A549 (cell line): ENCODE measurements around the gene KCNE4. TPM values are rescaled to one million over a fixed set of nuclear protein-coding genes. Genes with fewer than 3 reads are reported as not detected.

ENCODE experiments used
- ATAC-seq, 2 experiments: fragments of 200-7000 bp in 1 of 2; fragments of >200 bp in 1 of 2; cut with Nextera tagmentation in 1 of 2; cut with Tn5 transposase in 1 of 2; 3 replicates each; pipeline versions ENCODE4 v1.8.0 to v1.9.1; 2018 to 2020; ENCODE audit warnings: mild to moderate bottlenecking in 1 of 2, moderate library complexity in 1 of 2
- CTCF ChIA-PET: fragments of 300-600 bp; sonication (Branson Sonifier 250); formaldehyde crosslinking; extraction: SDS; loops from one replicate; lab custom pipeline; 2021; ENCODE audit warnings: antibody characterized with exemption, inconsistent platforms; lab: Yijun Ruan, JAX
- POLR2A ChIA-PET: fragments of 350-600 bp; formaldehyde crosslinking; extraction: SDS; loops from one replicate; lab custom pipeline; 2021; ENCODE audit warnings: antibody characterized with exemption, inconsistent platforms; lab: Yijun Ruan, JAX
- DNase-seq, 2 experiments: peaks; one replicate each; pipeline versions ENCODE4 v3.0.0 to v3.0.0-alpha.2; 2011 to 2016; ENCODE audit warnings: low read depth in 1 of 2, low spot score in 1 of 2
- FAIRE-seq: peaks from 2 replicates; lab custom pipeline; 2011; peaks lifted over from hg19 to GRCh38; lab: Jason Lieb, UNC
- H3K27ac ChIP-seq, 2 experiments: fragments of >200 bp; sonication (Bioruptor Twin); formaldehyde crosslinking; 3 replicates each; pipeline ENCODE4 v1.5.1; 2016 to 2017
- H3K4me1 ChIP-seq: fragments of >200 bp; sonication (Bioruptor Twin); formaldehyde crosslinking; 3 replicates; pipeline ENCODE4 v1.6.1; 2016
- H3K4me2 ChIP-seq: fragments of >200 bp; sonication (Bioruptor Twin); formaldehyde crosslinking; 3 replicates; pipeline ENCODE4 v1.6.1; 2016
- H3K4me3 ChIP-seq: fragments of >200 bp; sonication (Bioruptor Twin); formaldehyde crosslinking; 3 replicates; pipeline ENCODE4 v1.5.1; 2016
- H3K9me3 ChIP-seq: fragments of >200 bp; sonication (Bioruptor Twin); formaldehyde crosslinking; 3 replicates; pipeline ENCODE4 v1.6.1; 2016
- CEBPB ChIP-seq, 2 experiments: fragments of >200 bp in 1 of 2; sonication (Bioruptor Twin) in 1 of 2; formaldehyde crosslinking in 1 of 2; IDR thresholded peaks; 2 replicates each; pipeline ENCODE4 v1.6.1; 2012 to 2016
- CHD4 ChIP-seq: fragments of 200-600 bp; sonication (generic); IDR thresholded peaks from 2 replicates; pipeline ENCODE4 v1.6.1; 2016; ENCODE audit warnings: antibody characterized with exemption, mild to moderate bottlenecking, borderline replicate concordance
- EP300 ChIP-seq, 2 experiments: fragments of >200 bp; sonication (Bioruptor Twin); formaldehyde crosslinking; IDR thresholded peaks; 2 replicates in 1 of 2; 3 replicates in 1 of 2; pipeline ENCODE4 v1.6.1; 2016 to 2017
- FOSB ChIP-seq: fragments of 250-450 bp; sonication (Bioruptor Pico); IDR thresholded peaks from 2 replicates; pipeline ENCODE4 v1.5.0; 2020; ENCODE audit warnings: mild to moderate bottlenecking, moderate library complexity
- FOXS1 ChIP-seq: fragments of 250-450 bp; sonication (Bioruptor Pico); IDR thresholded peaks from 2 replicates; pipeline ENCODE4 v1.5.0; 2020; ENCODE audit warnings: mild to moderate bottlenecking, moderate library complexity
- GATA3 ChIP-seq: IDR thresholded peaks from 2 replicates; pipeline ENCODE4 v1.6.1; 2012; ENCODE audit warnings: borderline replicate concordance
- HDAC2 ChIP-seq: fragments of 200-600 bp; sonication (generic); IDR thresholded peaks from 2 replicates; pipeline ENCODE4 v1.6.1; 2016
- KDM5A ChIP-seq: fragments of 200-600 bp; sonication (generic); IDR thresholded peaks from 2 replicates; pipeline ENCODE4 v1.6.1; 2016; ENCODE audit warnings: antibody characterized with exemption, mild to moderate bottlenecking
- NFE2L2 ChIP-seq: fragments of 150-350 bp; conservative IDR thresholded peaks from 2 replicates; pipeline ENCODE4 v1.6.1; 2014; ENCODE audit warnings: low read length
- POLR2A ChIP-seq: IDR thresholded peaks from 2 replicates; pipeline ENCODE4 v1.6.1; 2012; ENCODE audit warnings: mild to moderate bottlenecking, low read length
- POLR2AphosphoS2 ChIP-seq: conservative IDR thresholded peaks from 2 replicates; pipeline ENCODE4 v1.6.1; 2012; ENCODE audit warnings: low read length, improper control_type of control experiment, inconsistent platforms
- RNF2 ChIP-seq: fragments of 200-600 bp; sonication (generic); IDR thresholded peaks from 2 replicates; pipeline ENCODE4 v1.6.1; 2016; ENCODE audit warnings: low read depth, mild to moderate bottlenecking, antibody characterized with exemption, moderate library complexity, borderline replicate concordance
- ZC3H11A ChIP-seq: fragments of 450-650 bp; IDR thresholded peaks from 2 replicates; pipeline ENCODE4 v1.6.1; 2014; ENCODE audit warnings: antibody characterized with exemption, mild to moderate bottlenecking
- ZNF302 ChIP-seq: fragments of 250-450 bp; sonication (Bioruptor Pico); IDR thresholded peaks from 2 replicates; pipeline ENCODE4 v1.9.0; 2021; ENCODE audit warnings: inconsistent platforms, mild to moderate bottlenecking, moderate library complexity
- WGBS: methylation state at CpG from one replicate; pipeline ENCODE4 v1.1.6; 2017; ENCODE audit errors: missing lambda C conversion rate; 5-methylcytosine and 5-hydroxymethylcytosine counted together
- polyA plus RNA-seq, 4 experiments: library from polyadenylated mRNA; depleted of rRNA in 3 of 4; stranded (reverse); fragments of >200 nt; fragmentation: RNase III in 1 of 4; extraction: RNeasy Plus Mini Kit Qiagen cat#74134 plus additional on column Dnase treatment in 1 of 4; gene quantifications; 2 replicates in 3 of 4; 3 replicates in 1 of 4; pipeline ENCODE4 v1.2.3, GENCODE V29; 2011 to 2017
- TF ChIP-seq, protein P1 (sequence below): fragments of 250-450 bp; sonication (Bioruptor Pico); IDR thresholded peaks from 2 replicates; pipeline ENCODE4 v1.5.0; 2020; ENCODE audit warnings: low read depth, mild to moderate bottlenecking, moderate library complexity
- TF ChIP-seq, protein P2 (sequence below): fragments of 200-600 bp; sonication (generic); IDR thresholded peaks from 2 replicates; pipeline ENCODE4 v1.6.1; 2016; ENCODE audit warnings: antibody characterized with exemption, mild to moderate bottlenecking, moderate library complexity
- TF ChIP-seq, protein P3 (sequence below): fragments of >200 bp; sonication (Bioruptor Twin); formaldehyde crosslinking; IDR thresholded peaks from 3 replicates; pipeline ENCODE4 v1.5.1; 2016

KCNE4 gene
- polyA plus RNA-seq, 2 of the 4 experiments (the other 2 are of a cell fraction), result 1.4 to 3.6 TPM

DNA sequence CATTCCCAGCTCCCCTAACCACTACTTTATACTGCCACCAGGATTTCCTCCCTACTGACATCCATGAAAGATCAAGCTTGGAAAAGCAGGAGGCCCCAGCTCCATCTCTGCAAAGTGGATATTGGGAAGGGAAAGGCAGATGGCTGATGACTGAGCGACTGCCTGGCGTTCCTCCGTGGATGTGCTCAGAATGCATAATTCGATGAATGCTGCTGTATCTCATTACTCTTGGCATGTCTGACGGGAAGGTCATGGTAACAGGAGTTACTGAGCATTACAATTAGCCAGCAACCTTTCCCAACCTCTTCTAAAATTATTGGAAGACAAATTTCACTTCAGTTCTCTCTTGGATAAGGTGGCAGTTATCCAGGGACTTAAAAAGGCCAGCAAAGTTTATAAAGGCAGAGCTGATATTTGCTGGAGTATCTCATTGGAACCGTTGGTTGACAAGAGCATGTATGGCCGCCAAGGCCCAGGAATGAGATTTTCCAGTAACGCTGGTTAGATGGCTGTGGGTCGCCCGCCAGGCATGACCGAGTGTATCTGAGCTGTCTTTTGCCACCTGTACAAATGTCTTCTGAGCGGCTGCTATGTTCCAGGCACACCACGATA is 34.5 kb downstream of the KCNE4 start (continued):
- TF ChIP-seq, protein P1, sequence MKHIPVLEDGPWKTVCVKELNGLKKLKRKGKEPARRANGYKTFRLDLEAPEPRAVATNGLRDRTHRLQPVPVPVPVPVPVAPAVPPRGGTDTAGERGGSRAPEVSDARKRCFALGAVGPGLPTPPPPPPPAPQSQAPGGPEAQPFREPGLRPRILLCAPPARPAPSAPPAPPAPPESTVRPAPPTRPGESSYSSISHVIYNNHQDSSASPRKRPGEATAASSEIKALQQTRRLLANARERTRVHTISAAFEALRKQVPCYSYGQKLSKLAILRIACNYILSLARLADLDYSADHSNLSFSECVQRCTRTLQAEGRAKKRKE, result no peak

DNA sequence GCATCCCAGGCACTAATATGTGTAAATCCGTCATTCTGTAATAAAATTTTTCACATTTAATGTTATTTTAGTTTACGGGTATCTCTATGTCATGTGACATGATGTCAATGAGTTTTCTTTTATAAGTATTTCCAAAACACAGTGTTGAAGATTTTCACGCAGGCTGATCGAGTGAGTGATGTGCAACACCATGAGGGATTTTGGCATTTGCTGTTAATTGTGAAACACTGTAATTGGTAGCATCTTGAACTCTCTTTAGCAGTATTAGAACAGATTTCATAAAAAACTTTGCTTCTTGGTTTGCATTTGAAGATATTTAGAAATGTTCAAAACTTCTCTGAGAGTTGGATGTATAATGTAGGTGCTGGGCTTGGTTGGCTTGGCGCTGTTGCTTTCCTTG is 35.5 kb downstream of the KCNE4 start:
- POLR2A ChIA-PET, result no interaction called here
- H3K4me3 ChIP-seq, result no peak overlapping the region
- CTCF ChIA-PET, result interaction anchor here (1.7 kb wide), 1 partner anchor 13 kb away, joined by 7 read pairs; no protein-coding TSS in a partner anchor
- FAIRE-seq (no peak), DNase-seq (no peak)
- H3K4me2 ChIP-seq, result no peak overlapping the region
- no peaks in the 10 kb centered on the region for H3K4me1 ChIP-seq
- TF ChIP-seq CHD4 (no peak), CEBPB (IDR thresholded peaks at IDR 0.05) (no peak), KDM5A (no peak), GATA3 (no peak)
- TF ChIP-seq, protein P2, sequence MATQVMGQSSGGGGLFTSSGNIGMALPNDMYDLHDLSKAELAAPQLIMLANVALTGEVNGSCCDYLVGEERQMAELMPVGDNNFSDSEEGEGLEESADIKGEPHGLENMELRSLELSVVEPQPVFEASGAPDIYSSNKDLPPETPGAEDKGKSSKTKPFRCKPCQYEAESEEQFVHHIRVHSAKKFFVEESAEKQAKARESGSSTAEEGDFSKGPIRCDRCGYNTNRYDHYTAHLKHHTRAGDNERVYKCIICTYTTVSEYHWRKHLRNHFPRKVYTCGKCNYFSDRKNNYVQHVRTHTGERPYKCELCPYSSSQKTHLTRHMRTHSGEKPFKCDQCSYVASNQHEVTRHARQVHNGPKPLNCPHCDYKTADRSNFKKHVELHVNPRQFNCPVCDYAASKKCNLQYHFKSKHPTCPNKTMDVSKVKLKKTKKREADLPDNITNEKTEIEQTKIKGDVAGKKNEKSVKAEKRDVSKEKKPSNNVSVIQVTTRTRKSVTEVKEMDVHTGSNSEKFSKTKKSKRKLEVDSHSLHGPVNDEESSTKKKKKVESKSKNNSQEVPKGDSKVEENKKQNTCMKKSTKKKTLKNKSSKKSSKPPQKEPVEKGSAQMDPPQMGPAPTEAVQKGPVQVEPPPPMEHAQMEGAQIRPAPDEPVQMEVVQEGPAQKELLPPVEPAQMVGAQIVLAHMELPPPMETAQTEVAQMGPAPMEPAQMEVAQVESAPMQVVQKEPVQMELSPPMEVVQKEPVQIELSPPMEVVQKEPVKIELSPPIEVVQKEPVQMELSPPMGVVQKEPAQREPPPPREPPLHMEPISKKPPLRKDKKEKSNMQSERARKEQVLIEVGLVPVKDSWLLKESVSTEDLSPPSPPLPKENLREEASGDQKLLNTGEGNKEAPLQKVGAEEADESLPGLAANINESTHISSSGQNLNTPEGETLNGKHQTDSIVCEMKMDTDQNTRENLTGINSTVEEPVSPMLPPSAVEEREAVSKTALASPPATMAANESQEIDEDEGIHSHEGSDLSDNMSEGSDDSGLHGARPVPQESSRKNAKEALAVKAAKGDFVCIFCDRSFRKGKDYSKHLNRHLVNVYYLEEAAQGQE, result no peak
- TF ChIP-seq, protein P3, sequence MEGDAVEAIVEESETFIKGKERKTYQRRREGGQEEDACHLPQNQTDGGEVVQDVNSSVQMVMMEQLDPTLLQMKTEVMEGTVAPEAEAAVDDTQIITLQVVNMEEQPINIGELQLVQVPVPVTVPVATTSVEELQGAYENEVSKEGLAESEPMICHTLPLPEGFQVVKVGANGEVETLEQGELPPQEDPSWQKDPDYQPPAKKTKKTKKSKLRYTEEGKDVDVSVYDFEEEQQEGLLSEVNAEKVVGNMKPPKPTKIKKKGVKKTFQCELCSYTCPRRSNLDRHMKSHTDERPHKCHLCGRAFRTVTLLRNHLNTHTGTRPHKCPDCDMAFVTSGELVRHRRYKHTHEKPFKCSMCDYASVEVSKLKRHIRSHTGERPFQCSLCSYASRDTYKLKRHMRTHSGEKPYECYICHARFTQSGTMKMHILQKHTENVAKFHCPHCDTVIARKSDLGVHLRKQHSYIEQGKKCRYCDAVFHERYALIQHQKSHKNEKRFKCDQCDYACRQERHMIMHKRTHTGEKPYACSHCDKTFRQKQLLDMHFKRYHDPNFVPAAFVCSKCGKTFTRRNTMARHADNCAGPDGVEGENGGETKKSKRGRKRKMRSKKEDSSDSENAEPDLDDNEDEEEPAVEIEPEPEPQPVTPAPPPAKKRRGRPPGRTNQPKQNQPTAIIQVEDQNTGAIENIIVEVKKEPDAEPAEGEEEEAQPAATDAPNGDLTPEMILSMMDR, result no peak
- TF ChIP-seq, all 56 proteins: peak for 0
- Histone ChIP-seq H3K27ac (no peak overlapping the region), H3K9me3 (no peaks in the 10 kb centered on the region)
- ATAC-seq, result no peak
- WGBS, result 89% methylated on average over 5 of the region's 5 CpGs

DNA sequence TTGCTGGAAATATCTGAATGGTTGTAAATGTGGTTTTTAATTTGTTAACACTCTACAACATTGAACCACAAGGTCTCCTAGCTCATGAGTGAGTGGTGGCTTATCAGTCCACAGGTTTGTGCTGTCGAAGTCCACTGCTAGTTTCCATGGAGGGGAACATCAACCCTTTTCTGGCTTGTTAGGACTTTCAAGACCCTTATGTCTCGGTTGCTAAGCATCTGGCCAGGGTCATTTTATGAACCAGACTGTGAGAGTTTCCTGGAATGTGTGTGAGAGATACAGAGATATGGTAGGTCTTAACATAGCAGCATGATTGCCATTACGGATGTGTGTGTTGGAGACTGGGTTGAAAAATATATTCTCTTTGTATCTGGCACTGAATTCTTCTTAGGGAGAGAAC is 36.9 kb downstream of the KCNE4 start:
- H3K4me3 ChIP-seq, result no peak overlapping the region
- no peaks in the 10 kb centered on the region for H3K4me1 ChIP-seq
- DNase-seq, result no peak
- H3K4me2 ChIP-seq, result no peak overlapping the region
- H3K9me3 ChIP-seq, result no peaks in the 10 kb centered on the region
- no peak for TF ChIP-seq KDM5A
- TF ChIP-seq ZNF302 (CRISPR knock-in tag), result no peak
- TF ChIP-seq RNF2, result no peak
- no peak for TF ChIP-seq FOSB (CRISPR knock-in tag)
- TF ChIP-seq POLR2A, result no peak
- TF ChIP-seq ZC3H11A, result no peak
- no peak for TF ChIP-seq NFE2L2
- no peak for TF ChIP-seq POLR2AphosphoS2
- no peak for TF ChIP-seq FOXS1 (CRISPR knock-in tag)
- no peak for TF ChIP-seq EP300 (IDR thresholded peaks at IDR 0.05)
- TF ChIP-seq HDAC2, result no peak
- ATAC-seq, result no peak
- ChIA-PET POLR2A (no interaction called here), CTCF (no interaction called here)
- no peak overlapping the region for H3K27ac ChIP-seq
- 54% methylated on average over 3 of the region's 3 CpGs for WGBS
- FAIRE-seq, result no peak
